CD8-positive, alpha-beta memory T cell (primary cell): ENCODE measurements around the gene TAF1A. TPM values are rescaled to one million over a fixed set of nuclear protein-coding genes. Genes with fewer than 3 reads are reported as not detected.

Source experiments
- CTCF ChIA-PET: fragments of 350-600 bp; sonication (Branson Sonifier 250); formaldehyde crosslinking; loops from one replicate; lab custom pipeline; 2021; ENCODE audit warnings: antibody characterized with exemption; lab: Charles Lee
- POLR2A ChIA-PET: fragments of 350-600 bp; sonication (Branson Sonifier 250); formaldehyde crosslinking; loops from one replicate; lab custom pipeline; 2021; ENCODE audit warnings: antibody characterized with exemption; lab: Charles Lee
- DNase-seq, 5 donors: peaks; one replicate each; pipeline versions ENCODE4 v3.0.0 to v3.0.0-alpha.2; 2020 to 2022; ENCODE audit warnings: mixed read lengths in 1 of 5
- H3K27ac ChIP-seq: one replicate; pipeline ENCODE4 v1.7.0; 2013; ENCODE audit warnings: low read depth, mild to moderate bottlenecking, low read length, moderate library complexity
- H3K27me3 ChIP-seq: 2 replicates; pipeline ENCODE4 v1.7.0; 2013; ENCODE audit warnings: low read length, mild to moderate bottlenecking; ENCODE audit not compliant: insufficient read depth, poor library complexity, severe bottlenecking
- H3K36me3 ChIP-seq: 2 replicates; pipeline ENCODE4 v1.7.0; 2013; ENCODE audit warnings: mild to moderate bottlenecking, low read length, moderate library complexity; ENCODE audit not compliant: insufficient read depth
- H3K4me1 ChIP-seq: 2 replicates; pipeline ENCODE4 v1.7.0; 2013; ENCODE audit warnings: mild to moderate bottlenecking, low read length, moderate library complexity; ENCODE audit not compliant: insufficient read depth
- H3K4me3 ChIP-seq: 2 replicates; pipeline ENCODE4 v1.7.0; 2013; ENCODE audit warnings: mild to moderate bottlenecking, low read length
- H3K9me3 ChIP-seq: 2 replicates; pipeline ENCODE4 v1.7.0; 2013; ENCODE audit warnings: mild to moderate bottlenecking, low read length
- H3K27ac Mint-ChIP-seq, 8 donors: one replicate each; pipeline ENCODE4 v1.8.0; 2020 to 2021; ENCODE audit warnings: mixed read lengths in 8 of 8, mild to moderate bottlenecking in 6 of 8, inconsistent platforms in 3 of 8, moderate library complexity in 3 of 8
- H3K27me3 Mint-ChIP-seq, 2 donors: one replicate each; pipeline ENCODE4 v1.8.0; 2020 to 2021; ENCODE audit warnings: mixed read lengths in 2 of 2, mild to moderate bottlenecking in 1 of 2, moderate library complexity in 1 of 2
- H3K36me3 Mint-ChIP-seq, 3 donors: one replicate each; pipeline ENCODE4 v1.8.0; 2020 to 2021; ENCODE audit warnings: mixed read lengths in 3 of 3, inconsistent platforms in 1 of 3, mild to moderate bottlenecking in 1 of 3
- H3K4me1 Mint-ChIP-seq, 3 donors: one replicate each; pipeline ENCODE4 v1.8.0; 2020 to 2021; ENCODE audit warnings: mixed read lengths in 3 of 3, inconsistent platforms in 1 of 3, mild to moderate bottlenecking in 1 of 3
- H3K4me3 Mint-ChIP-seq, 7 donors: one replicate each; pipeline ENCODE4 v1.8.0; 2020 to 2021; ENCODE audit warnings: mixed read lengths in 7 of 7, mild to moderate bottlenecking in 6 of 7, moderate library complexity in 4 of 7, inconsistent platforms in 2 of 7
- H3K9me3 Mint-ChIP-seq, 5 donors: one replicate each; pipeline ENCODE4 v1.8.0; 2020 to 2022; ENCODE audit warnings: mixed read lengths in 5 of 5, mild to moderate bottlenecking in 3 of 5, moderate library complexity in 2 of 5, inconsistent platforms in 1 of 5
- polyA plus RNA-seq: library from polyadenylated mRNA; unstranded; fragments of 300-500 nt; fragmentation: Illumina TruSeq; gene quantifications from one replicate; pipeline ENCODE4 v1.2.3, GENCODE V29; 2021
- total RNA-seq, 2 experiments: library from RNA; stranded (reverse); gene quantifications; one replicate each; pipeline ENCODE4 v1.2.3, GENCODE V29; 2021

Gene TAF1A
- total and polyA plus RNA-seq, 3 experiments from 2014 or later = 5.8 to 22.9 (median 21.3) TPM

DNA sequence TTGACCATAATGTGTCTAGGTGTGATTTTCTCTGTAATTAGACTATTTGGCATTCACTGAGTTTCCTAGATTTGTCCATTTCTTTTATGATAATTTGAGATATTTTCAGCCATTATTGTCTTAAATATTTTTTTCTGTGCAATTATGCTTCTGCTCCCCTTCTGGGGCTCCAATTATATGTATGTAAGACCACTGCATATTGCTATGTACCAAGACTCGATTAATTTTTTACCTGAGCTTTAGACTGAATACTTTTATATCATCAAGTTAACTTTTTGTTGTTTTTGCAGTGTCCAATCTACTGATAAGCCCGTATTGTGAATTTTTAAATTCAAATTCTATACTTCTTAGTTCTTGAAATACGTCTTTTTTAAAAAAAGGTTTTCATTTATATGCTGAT is 5.1 kb upstream of the TAF1A start:
- Mint-ChIP-seq H3K36me3 (peaks cover 0 to 5% (median 0%) of the 10 kb centered on the region in 3 donors), H3K4me1 (peaks cover 8 to 13% (median 12%) of the 10 kb centered on the region in 3 donors), H3K27me3 (no peaks in the 10 kb centered on the region), H3K27ac (no peak overlapping the region), H3K4me3 (no peak overlapping the region), H3K9me3 (peaks cover 0 to 2% (median 0%) of the 10 kb centered on the region in 5 donors)
- DNase-seq = no peak
- peaks cover 9% of the 10 kb centered on the region for H3K4me1 ChIP-seq
- H3K27me3 ChIP-seq = no peaks in the 10 kb centered on the region
- ChIA-PET POLR2A (no interaction called here), CTCF (no interaction called here)
- no peaks in the 10 kb centered on the region for H3K36me3 ChIP-seq
- no peak overlapping the region for H3K4me3 ChIP-seq
- no peaks in the 10 kb centered on the region for H3K9me3 ChIP-seq
- no peak overlapping the region for H3K27ac ChIP-seq

DNA sequence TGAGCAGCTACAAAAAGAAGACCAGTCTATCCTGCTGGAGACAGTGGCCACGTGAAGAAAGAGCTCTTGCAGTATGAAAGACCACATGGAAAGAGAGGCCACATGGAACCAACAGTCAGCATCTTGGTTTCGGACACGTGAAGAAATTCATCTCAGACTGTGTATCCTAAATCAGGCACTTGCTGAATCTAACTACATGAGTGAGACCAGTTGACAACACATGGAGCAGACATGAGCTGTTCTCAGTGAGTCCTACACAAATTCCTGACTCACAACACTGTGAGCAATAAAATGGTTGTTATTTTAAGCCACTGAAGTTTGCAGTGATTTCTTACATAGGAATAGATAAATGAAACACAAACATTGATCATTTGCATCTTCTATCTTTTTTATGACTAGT is 2.4 kb upstream of the TAF1A start:
- ChIA-PET POLR2A (no interaction called here), CTCF (interaction anchor here (1.3 kb wide), 1 partner anchor 127 kb away, joined by 4 read pairs; no protein-coding TSS in a partner anchor)
- Histone ChIP-seq H3K4me3 (no peak overlapping the region), H3K27ac (no peak overlapping the region), H3K9me3 (no peaks in the 10 kb centered on the region), H3K27me3 (no peaks in the 10 kb centered on the region), H3K4me1 (peaks cover 21% of the 10 kb centered on the region), H3K36me3 (peaks cover under 1% of the 10 kb centered on the region)
- H3K4me3 Mint-ChIP-seq = peak overlapping the region in 1 of 7 donors; percentile 74
- DNase-seq = no peak
- no peaks in the 10 kb centered on the region for H3K27me3 Mint-ChIP-seq
- peaks cover 0 to 2% (median 0%) of the 10 kb centered on the region in 5 donors for H3K9me3 Mint-ChIP-seq
- peaks cover 0 to 20% (median 2%) of the 10 kb centered on the region in 3 donors for H3K36me3 Mint-ChIP-seq
- peak overlapping the region in 3 of 8 donors; percentile 29 to 69 (median 47) for H3K27ac Mint-ChIP-seq
- peaks cover 27 to 38% (median 36%) of the 10 kb centered on the region in 3 donors for H3K4me1 Mint-ChIP-seq

DNA sequence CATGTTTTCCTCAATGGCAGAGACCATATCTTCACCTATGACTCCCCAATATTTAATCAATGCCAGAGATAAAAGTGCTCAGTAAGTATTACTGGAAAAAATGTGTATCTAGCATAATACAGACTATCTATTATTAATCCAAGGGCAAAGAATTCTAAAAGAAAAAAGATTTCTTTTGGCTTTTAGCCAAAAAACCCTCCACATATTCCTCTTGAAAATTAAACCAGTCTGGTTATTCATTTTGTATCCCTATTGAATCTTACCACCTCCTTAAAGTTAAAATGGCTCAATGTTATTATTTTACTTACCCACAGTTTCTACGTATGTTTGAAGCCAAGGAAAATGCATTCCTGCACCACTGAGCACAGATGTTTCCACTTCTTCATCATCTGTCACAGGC is 1.6 kb downstream of the TAF1A start:
- Histone ChIP-seq H3K27me3 (no peaks in the 10 kb centered on the region), H3K27ac (no peak overlapping the region), H3K4me1 (peaks cover 21% of the 10 kb centered on the region), H3K36me3 (peaks cover 12% of the 10 kb centered on the region), H3K4me3 (no peak overlapping the region), H3K9me3 (no peaks in the 10 kb centered on the region)
- no peak for DNase-seq
- ChIA-PET CTCF (no interaction called here), POLR2A (interaction anchor here (2.5 kb wide), 1 partner anchor 125 kb away, joined by 11 read pairs; the partner anchor contains the start of gene BROX)
- Mint-ChIP-seq H3K4me1 (peaks cover 45 to 62% (median 58%) of the 10 kb centered on the region in 3 donors), H3K27ac (peak overlapping the region in 3 of 8 donors; percentile 12 to 48 (median 35)), H3K9me3 (no peaks in the 10 kb centered on the region), H3K4me3 (peak overlapping the region in 6 of 7 donors; percentile 1 to 100 (median 27)), H3K27me3 (no peaks in the 10 kb centered on the region), H3K36me3 (peaks cover 2 to 49% (median 7%) of the 10 kb centered on the region in 3 donors)

DNA sequence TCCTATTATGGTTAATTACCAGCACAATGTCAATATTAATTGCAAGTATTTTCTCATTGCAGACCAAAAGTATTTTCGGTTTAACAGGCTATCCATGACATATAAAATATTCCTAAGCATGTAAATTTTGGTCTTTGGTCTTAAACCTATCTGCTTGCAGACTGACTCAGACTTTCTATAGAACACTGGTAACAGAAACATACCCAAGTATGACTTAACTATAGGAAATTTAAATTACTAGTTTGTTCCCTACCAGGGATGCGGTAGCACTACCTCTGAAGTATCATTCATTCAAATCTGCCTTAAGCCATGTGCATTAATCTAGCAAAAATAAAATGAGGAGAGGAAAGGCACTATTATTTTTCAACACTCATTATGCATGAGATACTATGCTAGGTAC is 2.9 kb downstream of the TAF1A start:
- Histone ChIP-seq H3K27me3 (no peaks in the 10 kb centered on the region), H3K4me3 (no peak overlapping the region), H3K9me3 (no peaks in the 10 kb centered on the region), H3K36me3 (peaks cover 23% of the 10 kb centered on the region), H3K4me1 (peaks cover 21% of the 10 kb centered on the region), H3K27ac (no peak overlapping the region)
- Mint-ChIP-seq H3K27ac (peak overlapping the region in 1 of 8 donors; percentile 25), H3K4me3 (peak overlapping the region in 1 of 7 donors; percentile 69), H3K9me3 (no peaks in the 10 kb centered on the region), H3K36me3 (peaks cover 5 to 61% (median 13%) of the 10 kb centered on the region in 3 donors), H3K4me1 (peaks cover 47 to 69% (median 58%) of the 10 kb centered on the region in 3 donors), H3K27me3 (no peaks in the 10 kb centered on the region)
- POLR2A ChIA-PET = no interaction called here
- CTCF ChIA-PET = interaction anchor here (1.2 kb wide), 1 partner anchor 10 kb away, joined by 3 read pairs; no protein-coding TSS in a partner anchor
- no peak for DNase-seq

DNA sequence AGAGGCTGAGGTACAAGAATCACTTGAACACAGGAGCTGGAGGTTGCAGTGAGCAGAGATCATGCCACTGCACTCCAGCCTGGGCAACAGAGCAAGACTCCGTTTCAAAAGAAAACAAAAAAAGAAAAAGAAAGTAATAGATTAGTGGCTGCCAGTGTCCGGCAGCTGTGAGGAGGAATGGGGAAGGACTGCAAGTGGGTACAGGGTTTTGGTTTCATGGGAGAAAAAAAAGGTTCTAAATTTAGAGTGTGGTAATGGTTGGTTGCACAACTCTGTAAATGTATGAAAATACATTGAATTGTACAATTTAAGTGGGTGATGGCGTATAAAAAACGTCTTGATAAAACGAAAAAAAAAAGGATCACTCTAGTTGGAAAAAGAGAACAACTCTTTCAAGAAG is 6.7 kb downstream of the TAF1A start:
- Mint-ChIP-seq H3K4me1 (peaks cover 24 to 39% (median 29%) of the 10 kb centered on the region in 3 donors), H3K27me3 (no peaks in the 10 kb centered on the region), H3K36me3 (peaks cover 5 to 68% (median 18%) of the 10 kb centered on the region in 3 donors), H3K9me3 (no peaks in the 10 kb centered on the region), H3K4me3 (peak overlapping the region in 1 of 7 donors; percentile 76), H3K27ac (peak overlapping the region in 1 of 8 donors; percentile 88)
- Histone ChIP-seq H3K4me1 (no peaks in the 10 kb centered on the region), H3K36me3 (peaks cover 23% of the 10 kb centered on the region), H3K9me3 (no peaks in the 10 kb centered on the region), H3K4me3 (no peak overlapping the region), H3K27ac (no peak overlapping the region), H3K27me3 (no peaks in the 10 kb centered on the region)
- no peak for DNase-seq
- ChIA-PET POLR2A (no interaction called here), CTCF (no interaction called here)

DNA sequence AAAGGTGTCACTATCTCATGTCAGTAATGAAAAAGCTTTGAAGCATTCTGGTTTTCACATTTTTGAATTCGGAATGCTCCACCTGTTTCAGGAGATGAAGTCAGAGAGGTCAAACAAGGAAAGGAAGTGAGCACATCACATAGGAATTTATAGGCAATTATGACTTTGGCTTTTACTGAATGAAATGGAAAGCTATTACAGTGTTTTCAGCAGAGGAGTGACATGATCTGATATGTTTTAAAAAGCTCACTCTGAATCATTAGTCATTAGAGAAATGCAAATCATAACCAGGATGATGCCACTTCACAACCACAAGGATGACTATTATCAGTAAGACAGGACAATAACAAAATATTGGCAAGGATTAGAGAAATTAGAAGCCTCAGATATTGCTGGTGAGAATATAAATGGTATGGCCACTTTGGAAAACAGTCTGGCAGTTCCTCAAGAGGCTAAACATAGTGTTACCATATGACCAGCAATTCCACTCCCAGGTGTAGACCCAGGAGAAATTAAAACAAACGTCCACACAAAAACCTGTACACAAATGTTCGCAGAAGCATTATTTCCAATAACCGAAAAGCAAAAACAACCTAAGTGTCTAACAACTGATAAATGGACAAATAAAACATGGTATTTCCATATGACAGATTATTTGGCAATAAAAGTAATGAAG is 7.5 kb downstream of the TAF1A start:
- Histone ChIP-seq H3K36me3 (peaks cover 23% of the 10 kb centered on the region), H3K27ac (no peak overlapping the region), H3K9me3 (no peaks in the 10 kb centered on the region), H3K4me3 (no peak overlapping the region), H3K4me1 (no peaks in the 10 kb centered on the region), H3K27me3 (no peaks in the 10 kb centered on the region)
- Mint-ChIP-seq H3K27me3 (no peaks in the 10 kb centered on the region), H3K4me1 (peaks cover 20 to 32% (median 23%) of the 10 kb centered on the region in 3 donors), H3K9me3 (no peaks in the 10 kb centered on the region), H3K36me3 (peaks cover 5 to 66% (median 21%) of the 10 kb centered on the region in 3 donors), H3K27ac (no peak overlapping the region), H3K4me3 (no peak overlapping the region)
- ChIA-PET CTCF (no interaction called here), POLR2A (interaction anchor here (1.5 kb wide), 1 partner anchor 7 kb away, joined by 5 read pairs; the partner anchor contains the start of gene TAF1A)
- no peak for DNase-seq

DNA sequence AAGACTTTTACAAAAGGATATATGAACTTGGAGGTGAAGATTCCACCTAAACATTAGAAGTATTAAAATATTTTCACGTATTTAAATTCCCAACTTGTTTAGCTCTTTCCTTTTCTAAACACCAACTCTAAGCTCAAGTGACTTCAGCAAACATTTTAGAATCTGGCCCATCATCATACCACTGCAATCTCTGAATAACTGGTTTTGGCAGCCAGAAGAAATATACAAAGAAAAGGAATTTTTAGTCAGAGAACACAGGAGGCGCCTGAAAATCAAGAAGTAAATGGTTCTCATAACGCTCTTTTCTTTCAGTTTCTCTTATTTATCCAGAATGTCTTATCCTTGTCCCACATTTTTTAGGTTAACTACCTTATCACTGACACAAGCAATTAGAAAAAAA is 10.4 kb downstream of the TAF1A start:
- H3K27me3 Mint-ChIP-seq = no peaks in the 10 kb centered on the region
- no peak overlapping the region for H3K4me3 Mint-ChIP-seq
- H3K9me3 ChIP-seq = no peaks in the 10 kb centered on the region
- H3K4me3 ChIP-seq = no peak overlapping the region
- DNase-seq = no peak
- no peak overlapping the region for H3K27ac ChIP-seq
- H3K27me3 ChIP-seq = no peaks in the 10 kb centered on the region
- H3K4me1 Mint-ChIP-seq = peaks cover 0 to 13% (median 9%) of the 10 kb centered on the region in 3 donors
- no peak overlapping the region for H3K27ac Mint-ChIP-seq
- peaks cover 24% of the 10 kb centered on the region for H3K36me3 ChIP-seq
- H3K9me3 Mint-ChIP-seq = no peaks in the 10 kb centered on the region
- POLR2A ChIA-PET = no interaction called here
- CTCF ChIA-PET = interaction anchor here (0.9 kb wide), 1 partner anchor 29 kb away, joined by 3 read pairs; no protein-coding TSS in a partner anchor
- H3K36me3 Mint-ChIP-seq = peaks cover 9 to 71% (median 31%) of the 10 kb centered on the region in 3 donors
- no peaks in the 10 kb centered on the region for H3K4me1 ChIP-seq

DNA sequence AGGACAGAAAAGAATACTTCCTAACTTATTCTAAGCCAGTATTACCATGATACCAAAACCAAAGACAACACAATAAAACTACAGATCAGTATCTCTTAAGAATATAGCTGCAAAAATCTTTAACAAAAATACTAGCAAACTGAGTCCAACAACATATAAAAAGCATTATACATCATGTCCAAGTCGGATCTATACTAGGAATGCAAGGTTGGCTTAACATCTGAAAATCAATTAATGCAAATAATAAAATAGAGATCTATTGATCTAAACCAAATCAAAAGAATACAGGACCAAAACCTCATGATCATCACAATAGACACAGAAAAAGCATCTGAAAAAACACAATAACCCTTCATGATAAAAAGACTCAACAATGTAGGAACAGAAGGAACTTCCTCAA is 18.9 kb downstream of the TAF1A start:
- peaks cover 11% of the 10 kb centered on the region for H3K36me3 ChIP-seq
- Mint-ChIP-seq H3K9me3 (peaks cover 0 to 9% (median 0%) of the 10 kb centered on the region in 5 donors), H3K27me3 (no peaks in the 10 kb centered on the region), H3K4me3 (no peak overlapping the region), H3K27ac (peak overlapping the region in 1 of 8 donors; percentile 41), H3K36me3 (peaks cover 31 to 84% (median 40%) of the 10 kb centered on the region in 3 donors), H3K4me1 (peaks cover 0 to 4% (median 4%) of the 10 kb centered on the region in 3 donors)
- no peak for DNase-seq
- H3K9me3 ChIP-seq = no peaks in the 10 kb centered on the region
- no peaks in the 10 kb centered on the region for H3K27me3 ChIP-seq
- no peak overlapping the region for H3K27ac ChIP-seq
- ChIA-PET CTCF (no interaction called here), POLR2A (no interaction called here)
- H3K4me3 ChIP-seq = no peak overlapping the region
- H3K4me1 ChIP-seq = no peaks in the 10 kb centered on the region
